GM19452 (cell line): ENCODE measurements around the gene L1CAM.

Source experiments
- ATAC-seq: cut with Tn5 transposase; IDR thresholded peaks from one replicate; pipeline ENCODE4 v1.9.1; 2021; ENCODE audit not compliant: unreplicated experiment

The L1CAM gene

GRCh38 chrX:153905481-153906095, 19.6 kb upstream of the L1CAM start:
- no peak for ATAC-seq

GRCh38 chrX:153903991-153904957, 18.3 kb upstream of the L1CAM start, which contains the start of gene AVPR2:
TSS of gene AVPR2 (plus strand) at chrX:153904673. CDS start at chrX:153905146, 473 bp downstream.
- no peak for ATAC-seq

DNA sequence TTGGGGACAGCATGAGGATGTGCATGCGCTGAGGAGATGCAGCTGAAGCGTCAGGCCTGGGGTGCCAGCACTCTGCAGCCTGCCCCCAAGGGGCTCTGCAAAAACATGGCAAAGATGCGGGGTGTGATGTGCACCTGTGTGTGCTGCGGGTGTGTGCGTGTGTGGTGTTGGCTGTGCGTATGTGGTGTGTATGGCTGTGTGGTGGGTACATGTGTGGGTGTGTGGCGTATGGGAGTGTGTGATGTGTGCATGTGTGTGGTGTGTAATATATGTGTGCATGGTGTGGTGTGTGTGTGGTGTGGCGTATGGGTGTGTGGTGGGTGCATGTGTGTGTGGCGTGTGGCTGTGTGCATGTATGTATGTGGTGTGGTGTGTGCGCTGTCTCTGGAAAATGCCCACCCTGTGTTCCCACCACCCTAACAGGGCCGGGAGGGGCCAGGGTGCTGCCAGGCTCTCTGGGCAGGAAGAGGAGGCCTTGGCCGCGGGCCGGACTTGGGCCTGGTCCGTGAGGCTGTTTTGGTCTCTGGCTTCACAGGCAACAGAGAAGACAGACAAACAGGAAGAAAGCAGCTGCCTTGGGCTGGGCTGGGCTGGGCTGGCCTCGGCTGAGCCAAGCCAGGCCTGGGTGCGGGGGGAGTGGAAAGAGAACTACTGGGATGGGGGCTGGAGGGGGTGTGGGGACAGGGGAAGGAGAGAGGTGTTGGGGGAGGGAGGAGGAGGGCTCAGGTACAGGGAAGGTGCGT, 17.4 kb upstream of the L1CAM start:
- ATAC-seq: no peak

- ATAC-seq: no peak
Observed at GRCh38 chrX:153902385-153902784, 16.4 kb upstream of the L1CAM start.

- ATAC-seq: no peak
Observed at GRCh38 chrX:153901753-153902140, 15.8 kb upstream of the L1CAM start.

GRCh38 chrX:153900831-153901752, 15.1 kb upstream of the L1CAM start:
- peak; percentile 85 for ATAC-seq

DNA sequence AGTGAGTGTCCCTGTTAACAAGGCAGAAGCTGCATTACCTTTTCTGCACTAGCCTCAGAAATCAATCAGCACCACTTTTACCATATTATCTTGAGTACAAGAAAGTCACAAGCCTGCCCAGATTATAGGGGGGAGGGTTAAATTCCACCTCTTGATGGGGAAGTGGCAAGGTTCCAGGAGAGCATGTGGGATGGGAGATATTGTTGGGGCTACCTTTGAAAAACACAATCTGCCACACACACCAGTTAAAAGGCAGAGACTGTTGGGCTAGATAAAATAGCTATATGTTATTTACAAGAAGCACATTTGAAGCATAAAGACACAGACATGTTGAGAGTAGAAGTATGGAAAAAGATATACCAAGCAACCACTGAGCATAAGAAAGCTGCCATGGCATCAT, 11.9 kb upstream of the L1CAM start:
- ATAC-seq: no peak

- ATAC-seq: no peak
Observed at GRCh38 chrX:153889123-153889522, 3.1 kb upstream of the L1CAM start.

DNA sequence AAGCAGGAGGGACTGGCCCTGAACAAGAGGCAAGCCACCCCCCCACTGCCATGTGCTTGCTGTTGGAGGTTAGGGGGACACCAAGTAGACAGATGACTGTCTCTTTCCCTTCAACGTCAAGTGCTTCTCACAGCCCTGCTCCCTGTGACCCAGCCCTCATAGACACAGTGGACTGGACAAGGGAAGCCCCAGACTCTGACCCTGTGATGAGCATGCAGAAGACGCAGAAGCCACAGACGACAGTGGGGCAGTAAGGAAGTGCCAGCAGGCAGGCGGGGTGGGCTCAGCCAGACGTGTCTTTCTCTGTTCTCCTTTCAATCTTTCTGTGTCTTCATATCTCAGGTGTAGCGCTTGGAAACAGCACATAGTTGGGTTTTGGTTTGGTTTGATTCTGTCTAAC, 2.4 kb upstream of the L1CAM start:
- no peak for ATAC-seq

GRCh38 chrX:153887385-153887784, 1.4 kb upstream of the L1CAM start:
- no peak for ATAC-seq

DNA sequence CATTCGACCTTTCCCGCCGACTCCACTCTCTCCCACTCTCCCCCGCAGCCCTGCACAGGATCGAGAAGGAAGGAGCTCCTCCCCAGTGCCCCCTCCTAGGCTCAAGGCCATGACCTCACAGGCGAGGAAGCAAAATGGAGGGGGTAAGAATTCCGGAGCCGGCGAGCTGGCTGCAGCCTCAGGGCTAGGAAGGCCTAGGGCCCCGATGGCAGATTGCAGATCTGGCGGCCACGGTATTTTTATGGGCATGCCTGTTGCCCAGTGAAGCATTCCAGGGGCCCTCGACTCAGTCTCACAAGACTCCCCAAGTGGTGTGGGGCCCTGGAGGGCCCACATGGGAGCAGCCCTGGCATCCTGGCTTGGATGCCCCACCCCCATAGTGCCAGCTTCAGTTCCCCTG, 942 bp upstream of the L1CAM start:
- ATAC-seq: no peak

GRCh38 chrX:153885208-153885787, 675 bp downstream of the L1CAM start:
- ATAC-seq: no peak

- ATAC-seq: no peak
Observed at GRCh38 chrX:153884590-153884989, 1.4 kb downstream of the L1CAM start.

- no peak for ATAC-seq
Observed at GRCh38 chrX:153884136-153884535, 1.8 kb downstream of the L1CAM start.

DNA sequence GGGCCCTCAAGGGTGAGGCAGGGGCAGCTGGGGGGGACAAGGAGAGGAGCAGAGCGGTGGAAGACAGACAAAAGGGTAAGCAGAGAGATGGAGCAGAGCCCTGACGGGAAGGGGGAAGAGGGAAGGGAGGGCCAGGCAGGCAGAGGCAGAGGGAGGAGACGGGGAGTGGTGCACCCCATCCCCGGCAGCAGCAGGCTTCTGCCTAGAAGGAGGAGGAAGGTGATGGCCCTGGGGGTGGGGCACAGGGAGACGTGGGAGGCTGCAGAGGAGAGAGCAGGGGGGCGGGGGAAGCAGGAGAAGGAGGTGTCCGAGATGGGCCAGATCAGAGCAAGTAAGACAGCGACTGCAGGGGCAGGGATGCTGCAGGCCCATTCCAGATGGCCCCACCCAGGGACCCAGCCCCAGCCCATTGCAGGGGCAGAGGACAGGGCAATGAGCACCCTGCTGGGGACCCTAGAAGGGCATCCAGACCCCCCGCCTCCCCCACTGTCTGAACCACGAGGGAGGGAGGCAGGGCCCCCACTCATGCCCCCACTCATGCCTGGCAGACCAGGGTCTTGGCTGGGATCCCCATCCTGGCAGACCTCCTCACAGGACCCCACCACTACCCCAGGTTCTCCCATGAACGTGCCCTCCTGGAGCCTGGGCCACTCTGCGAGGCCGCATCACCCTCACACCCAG, 2.7 kb downstream of the L1CAM start:
- no peak for ATAC-seq

DNA sequence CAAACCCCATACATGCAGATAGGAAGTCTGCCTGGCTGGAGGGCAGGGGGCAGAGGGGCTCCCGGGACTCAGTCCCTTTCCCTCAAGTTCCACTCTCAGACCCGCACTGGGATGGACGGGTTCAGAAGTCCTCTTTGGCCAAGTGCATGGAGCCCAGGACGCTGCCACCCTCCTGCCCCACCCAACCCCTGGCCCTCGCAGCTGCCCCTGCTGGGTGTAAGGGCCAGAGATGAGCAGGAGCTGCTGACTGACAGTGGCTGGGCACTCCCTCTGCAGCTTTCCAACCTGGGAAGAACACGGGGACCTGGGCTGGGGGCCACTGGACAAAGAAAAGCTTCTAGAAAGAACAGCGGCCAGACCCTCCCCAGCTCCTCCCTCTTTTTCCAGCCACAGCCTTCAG, 3.4 kb downstream of the L1CAM start:
- ATAC-seq: no peak

- no peak for ATAC-seq
Observed at GRCh38 chrX:153882086-153882498, 3.9 kb downstream of the L1CAM start.

DNA sequence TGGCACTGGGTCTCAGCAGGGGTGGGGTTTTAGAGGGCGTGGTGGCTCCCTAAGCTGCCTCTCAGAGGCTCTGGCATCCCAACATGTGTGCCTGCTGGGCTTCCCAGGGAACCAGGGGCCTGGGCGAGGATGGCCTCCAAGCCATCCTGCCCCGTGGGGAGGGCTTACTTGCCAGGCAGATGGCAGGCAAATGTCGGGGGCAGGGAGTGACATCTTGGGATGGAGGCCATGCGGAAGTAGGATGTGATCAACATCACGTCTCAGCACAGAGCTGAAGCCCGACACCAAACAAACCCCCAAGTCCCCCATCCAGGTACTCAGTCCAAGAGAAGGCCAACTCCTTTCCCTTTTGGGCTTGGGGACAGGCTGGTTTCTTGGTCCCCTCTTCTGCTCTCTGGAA, 4.7 kb downstream of the L1CAM start:
- ATAC-seq: no peak

GRCh38 chrX:153880440-153880815, 5.5 kb downstream of the L1CAM start:
- no peak for ATAC-seq
